Adipocyte (in vitro differentiated cells): Measurements from ENCODE around the gene KRT76.

ENCODE experiments used
- DNase-seq: peaks from one replicate; pipeline ENCODE4 v3.0.0-alpha.2; 2015; ENCODE audit warnings: low read depth
- H3K27me3 ChIP-seq: replicated peaks from 2 replicates; pipeline ENCODE4 v1.7.0; 2013; ENCODE audit warnings: mild to moderate bottlenecking, low read length, moderate library complexity; ENCODE audit not compliant: control insufficient read depth, insufficient read depth
- H3K36me3 ChIP-seq: 2 replicates; pipeline ENCODE4 v1.7.0; 2013; ENCODE audit warnings: low read length, mild to moderate bottlenecking, moderate library complexity; ENCODE audit not compliant: control insufficient read depth, insufficient read depth, severe bottlenecking
- H3K4me1 ChIP-seq: 2 replicates; pipeline ENCODE4 v1.7.0; 2013; ENCODE audit warnings: mild to moderate bottlenecking, low read length, moderate library complexity; ENCODE audit not compliant: control insufficient read depth, insufficient read depth
- H3K4me3 ChIP-seq: 2 replicates; pipeline ENCODE4 v1.7.0; 2013; ENCODE audit warnings: mild to moderate bottlenecking, low read length, moderate library complexity
- H3K9ac ChIP-seq: 2 replicates; pipeline ENCODE4 v1.7.0; 2013; ENCODE audit warnings: mild to moderate bottlenecking, low read length, moderate library complexity
- H3K9me3 ChIP-seq: 2 replicates; pipeline ENCODE4 v1.7.0; 2013; ENCODE audit warnings: mild to moderate bottlenecking, low read length, moderate library complexity; ENCODE audit not compliant: control insufficient read depth

The KRT76 gene

DNA sequence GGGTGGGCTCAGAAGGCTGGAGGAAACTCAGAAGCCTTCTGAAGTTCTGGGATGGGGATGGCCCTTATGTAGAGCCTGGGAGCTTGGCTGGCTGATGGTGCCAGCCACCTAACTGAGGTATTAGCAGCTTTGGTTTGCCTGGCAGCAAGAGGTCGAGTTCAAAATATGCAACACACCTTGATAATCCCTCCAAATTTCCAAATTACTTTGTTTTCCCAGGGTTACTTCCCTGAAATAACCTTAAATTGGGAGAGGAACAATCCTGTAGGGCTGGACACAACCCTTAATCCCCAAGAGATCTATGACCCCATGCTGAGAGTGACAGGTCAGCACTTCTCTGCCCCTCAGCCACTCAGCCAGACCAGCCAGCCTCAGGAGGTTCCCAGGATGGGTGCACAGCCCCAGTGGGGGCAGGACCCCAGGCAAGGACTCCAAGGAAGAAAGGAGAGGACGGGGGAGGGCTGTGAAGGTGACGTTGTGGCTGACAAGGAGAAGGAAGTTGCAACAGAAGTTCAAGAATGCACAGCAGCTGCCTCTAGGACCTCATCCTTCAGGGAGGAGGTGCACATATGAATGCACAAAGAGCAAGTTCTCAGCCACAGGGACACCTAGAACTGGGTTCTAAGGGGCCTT lies 55.2 kb downstream of the KRT76 start:
- no peak for DNase-seq
- no peak overlapping the region for H3K4me3 ChIP-seq
- no peak overlapping the region for H3K9ac ChIP-seq
- no peaks in the 10 kb centered on the region for H3K4me1 ChIP-seq
- H3K9me3 ChIP-seq: no peaks in the 10 kb centered on the region
- no peaks in the 10 kb centered on the region for H3K36me3 ChIP-seq
- peaks cover 47% of the 10 kb centered on the region for H3K27me3 ChIP-seq

DNA sequence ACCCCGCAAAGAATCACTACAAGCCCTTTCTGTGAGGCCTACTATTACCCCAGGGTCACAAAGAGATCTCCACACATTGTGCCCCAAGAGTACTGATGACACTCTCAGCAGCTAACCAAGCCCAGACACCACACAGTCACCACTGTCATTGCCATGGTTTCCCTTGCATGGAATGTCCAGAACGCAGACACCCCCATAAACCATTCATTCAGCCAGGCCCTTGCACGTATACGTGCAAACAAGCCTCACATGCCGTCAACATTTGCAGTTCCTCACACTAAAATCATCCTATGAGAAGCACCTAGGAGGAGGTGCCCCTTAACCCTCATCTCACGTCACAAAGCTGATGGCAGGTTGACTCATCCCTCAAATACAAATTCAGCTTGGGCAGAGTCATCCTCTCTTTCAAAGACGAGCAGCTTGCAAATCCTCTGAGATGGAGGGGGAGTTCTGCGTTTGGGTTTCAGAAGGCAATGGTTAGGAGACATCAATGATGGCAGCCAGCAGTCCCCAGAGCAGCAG lies 56.7 kb downstream of the KRT76 start:
- H3K9me3 ChIP-seq: no peaks in the 10 kb centered on the region
- no peaks in the 10 kb centered on the region for H3K4me1 ChIP-seq
- peaks cover 50% of the 10 kb centered on the region for H3K27me3 ChIP-seq
- no peak overlapping the region for H3K4me3 ChIP-seq
- no peak overlapping the region for H3K9ac ChIP-seq
- no peaks in the 10 kb centered on the region for H3K36me3 ChIP-seq
- no peak for DNase-seq
